WTC11 (cell line): Measurements from ENCODE around the gene MRPL11.

Experiments used
- CREB1 ChIP-seq: sonication (generic); formaldehyde crosslinking; IDR thresholded peaks from 2 replicates; pipeline ENCODE4 v1.8.0; 2023; ENCODE audit warnings: mild to moderate bottlenecking, missing genetic modification reagents
- CTCF ChIP-seq: fragments of 200-600 bp; IDR thresholded peaks from 2 replicates; pipeline ENCODE4 v1.8.0; 2022; ENCODE audit warnings: antibody characterized with exemption
- ELF4 ChIP-seq: sonication (generic); formaldehyde crosslinking; IDR thresholded peaks from 2 replicates; pipeline ENCODE4 v1.8.1; 2022; ENCODE audit warnings: low read depth, mild to moderate bottlenecking, moderate library complexity, missing genetic modification reagents
- MAX ChIP-seq: sonication (generic); formaldehyde crosslinking; IDR thresholded peaks from 2 replicates; pipeline ENCODE4 v1.8.0; 2022; ENCODE audit warnings: mild to moderate bottlenecking, missing genetic modification reagents
- MXD4 ChIP-seq: fragments of 250-450 bp; sonication (Bioruptor Pico); IDR thresholded peaks from 2 replicates; pipeline ENCODE4 v1.8.0; 2021; ENCODE audit warnings: mild to moderate bottlenecking, moderate library complexity, borderline replicate concordance
- USF1 ChIP-seq: sonication (generic); formaldehyde crosslinking; IDR thresholded peaks from 2 replicates; pipeline ENCODE4 v1.8.0; 2022; ENCODE audit warnings: mild to moderate bottlenecking, missing genetic modification reagents
- ZNF121 ChIP-seq: sonication (generic); formaldehyde crosslinking; IDR thresholded peaks from 2 replicates; pipeline ENCODE4 v1.8.0; 2023; ENCODE audit warnings: missing genetic modification reagents
- ZNF317 ChIP-seq: sonication (generic); formaldehyde crosslinking; IDR thresholded peaks from 2 replicates; pipeline ENCODE4 v1.8.1; 2023; ENCODE audit warnings: low read depth, mild to moderate bottlenecking, moderate library complexity, missing genetic modification reagents, borderline replicate concordance
- ZNF416 ChIP-seq: fragments of 250-450 bp; sonication (Bioruptor Pico); IDR thresholded peaks from 2 replicates; pipeline ENCODE4 v1.9.0; 2021; ENCODE audit warnings: mild to moderate bottlenecking, inconsistent platforms
- TF ChIP-seq, protein P1 (sequence below): sonication (generic); formaldehyde crosslinking; IDR thresholded peaks from 2 replicates; pipeline ENCODE4 v1.8.1; 2022; ENCODE audit warnings: mild to moderate bottlenecking, missing genetic modification reagents, moderate library complexity, borderline replicate concordance
- TF ChIP-seq, protein P2 (sequence below): sonication (generic); formaldehyde crosslinking; IDR thresholded peaks from 2 replicates; pipeline ENCODE4 v1.8.1; 2023; ENCODE audit warnings: mild to moderate bottlenecking, missing genetic modification reagents
- TF ChIP-seq, protein P3 (sequence below): sonication (generic); formaldehyde crosslinking; IDR thresholded peaks from 2 replicates; pipeline ENCODE4 v1.8.1; 2022; ENCODE audit warnings: low read depth, missing genetic modification reagents, borderline replicate concordance
- TF ChIP-seq, protein P4 (sequence below): sonication (generic); formaldehyde crosslinking; IDR thresholded peaks from 2 replicates; pipeline ENCODE4 v1.8.1; 2023; ENCODE audit warnings: mild to moderate bottlenecking, missing genetic modification reagents, moderate library complexity

DNA sequence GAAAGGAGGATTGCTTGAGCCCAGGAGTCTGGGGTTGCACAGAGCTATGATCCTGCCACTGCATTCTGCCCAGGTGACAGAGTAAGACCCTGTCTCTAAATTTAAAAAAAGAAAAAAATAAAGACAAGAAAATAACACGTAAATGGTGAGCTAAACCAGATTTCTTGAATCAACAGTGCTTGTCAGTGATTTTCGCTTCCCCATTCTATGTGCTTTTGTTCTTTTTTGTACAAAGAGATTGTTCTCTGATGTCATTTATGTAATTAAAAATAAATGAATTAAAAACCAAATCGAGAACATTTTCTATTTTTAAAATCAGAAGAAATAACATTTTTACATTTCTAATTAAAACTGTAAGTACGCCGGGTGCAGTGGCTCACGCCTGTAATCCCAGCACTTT, 47.3 kb downstream of the MRPL11 start:
- TF ChIP-seq CREB1 (CRISPR knock-in tag) = no peak
- TF ChIP-seq, protein P1, sequence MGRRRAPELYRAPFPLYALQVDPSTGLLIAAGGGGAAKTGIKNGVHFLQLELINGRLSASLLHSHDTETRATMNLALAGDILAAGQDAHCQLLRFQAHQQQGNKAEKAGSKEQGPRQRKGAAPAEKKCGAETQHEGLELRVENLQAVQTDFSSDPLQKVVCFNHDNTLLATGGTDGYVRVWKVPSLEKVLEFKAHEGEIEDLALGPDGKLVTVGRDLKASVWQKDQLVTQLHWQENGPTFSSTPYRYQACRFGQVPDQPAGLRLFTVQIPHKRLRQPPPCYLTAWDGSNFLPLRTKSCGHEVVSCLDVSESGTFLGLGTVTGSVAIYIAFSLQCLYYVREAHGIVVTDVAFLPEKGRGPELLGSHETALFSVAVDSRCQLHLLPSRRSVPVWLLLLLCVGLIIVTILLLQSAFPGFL = no peak
- no peak for TF ChIP-seq CTCF
- TF ChIP-seq, protein P2, sequence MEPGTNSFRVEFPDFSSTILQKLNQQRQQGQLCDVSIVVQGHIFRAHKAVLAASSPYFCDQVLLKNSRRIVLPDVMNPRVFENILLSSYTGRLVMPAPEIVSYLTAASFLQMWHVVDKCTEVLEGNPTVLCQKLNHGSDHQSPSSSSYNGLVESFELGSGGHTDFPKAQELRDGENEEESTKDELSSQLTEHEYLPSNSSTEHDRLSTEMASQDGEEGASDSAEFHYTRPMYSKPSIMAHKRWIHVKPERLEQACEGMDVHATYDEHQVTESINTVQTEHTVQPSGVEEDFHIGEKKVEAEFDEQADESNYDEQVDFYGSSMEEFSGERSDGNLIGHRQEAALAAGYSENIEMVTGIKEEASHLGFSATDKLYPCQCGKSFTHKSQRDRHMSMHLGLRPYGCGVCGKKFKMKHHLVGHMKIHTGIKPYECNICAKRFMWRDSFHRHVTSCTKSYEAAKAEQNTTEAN = no peak
- TF ChIP-seq USF1 (CRISPR knock-in tag) = no peak
- TF ChIP-seq ZNF416 (CRISPR knock-in tag) = no peak
- no peak for TF ChIP-seq ZNF317 (CRISPR knock-in tag)
- TF ChIP-seq, protein P3, sequence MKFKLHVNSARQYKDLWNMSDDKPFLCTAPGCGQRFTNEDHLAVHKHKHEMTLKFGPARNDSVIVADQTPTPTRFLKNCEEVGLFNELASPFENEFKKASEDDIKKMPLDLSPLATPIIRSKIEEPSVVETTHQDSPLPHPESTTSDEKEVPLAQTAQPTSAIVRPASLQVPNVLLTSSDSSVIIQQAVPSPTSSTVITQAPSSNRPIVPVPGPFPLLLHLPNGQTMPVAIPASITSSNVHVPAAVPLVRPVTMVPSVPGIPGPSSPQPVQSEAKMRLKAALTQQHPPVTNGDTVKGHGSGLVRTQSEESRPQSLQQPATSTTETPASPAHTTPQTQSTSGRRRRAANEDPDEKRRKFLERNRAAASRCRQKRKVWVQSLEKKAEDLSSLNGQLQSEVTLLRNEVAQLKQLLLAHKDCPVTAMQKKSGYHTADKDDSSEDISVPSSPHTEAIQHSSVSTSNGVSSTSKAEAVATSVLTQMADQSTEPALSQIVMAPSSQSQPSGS = no peak
- TF ChIP-seq, protein P4, sequence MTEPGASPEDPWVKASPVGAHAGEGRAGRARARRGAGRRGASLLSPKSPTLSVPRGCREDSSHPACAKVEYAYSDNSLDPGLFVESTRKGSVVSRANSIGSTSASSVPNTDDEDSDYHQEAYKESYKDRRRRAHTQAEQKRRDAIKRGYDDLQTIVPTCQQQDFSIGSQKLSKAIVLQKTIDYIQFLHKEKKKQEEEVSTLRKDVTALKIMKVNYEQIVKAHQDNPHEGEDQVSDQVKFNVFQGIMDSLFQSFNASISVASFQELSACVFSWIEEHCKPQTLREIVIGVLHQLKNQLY (CRISPR knock-in tag) = no peak
- TF ChIP-seq MAX (CRISPR knock-in tag) = no peak
- TF ChIP-seq ELF4 (CRISPR knock-in tag) = no peak
- TF ChIP-seq ZNF121 (CRISPR knock-in tag) = no peak
- TF ChIP-seq MXD4 (CRISPR knock-in tag) = no peak
